Measurements from ENCODE around the gene EPHA5.

DNA sequence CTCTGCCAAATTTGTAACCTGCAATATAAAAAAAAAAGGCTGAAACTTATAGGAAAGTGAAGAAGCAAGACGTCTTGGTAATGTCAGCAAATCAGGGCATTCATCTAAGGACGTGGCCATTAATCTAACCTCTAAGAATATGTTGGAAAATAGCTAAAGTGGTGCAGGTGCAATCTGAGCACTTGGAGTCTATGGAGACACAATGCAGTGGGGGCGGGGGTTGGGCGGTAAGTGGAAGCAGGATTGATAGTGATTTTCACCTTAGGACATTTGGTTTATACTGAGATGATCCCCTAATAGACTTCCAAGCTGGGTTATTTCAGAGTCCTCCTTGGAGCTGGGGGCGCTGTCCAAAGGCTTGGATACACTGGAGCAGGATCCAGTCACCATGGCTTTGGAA lies 283.4 kb downstream of the EPHA5 start:
- TF ChIP-seq, protein P1, sequence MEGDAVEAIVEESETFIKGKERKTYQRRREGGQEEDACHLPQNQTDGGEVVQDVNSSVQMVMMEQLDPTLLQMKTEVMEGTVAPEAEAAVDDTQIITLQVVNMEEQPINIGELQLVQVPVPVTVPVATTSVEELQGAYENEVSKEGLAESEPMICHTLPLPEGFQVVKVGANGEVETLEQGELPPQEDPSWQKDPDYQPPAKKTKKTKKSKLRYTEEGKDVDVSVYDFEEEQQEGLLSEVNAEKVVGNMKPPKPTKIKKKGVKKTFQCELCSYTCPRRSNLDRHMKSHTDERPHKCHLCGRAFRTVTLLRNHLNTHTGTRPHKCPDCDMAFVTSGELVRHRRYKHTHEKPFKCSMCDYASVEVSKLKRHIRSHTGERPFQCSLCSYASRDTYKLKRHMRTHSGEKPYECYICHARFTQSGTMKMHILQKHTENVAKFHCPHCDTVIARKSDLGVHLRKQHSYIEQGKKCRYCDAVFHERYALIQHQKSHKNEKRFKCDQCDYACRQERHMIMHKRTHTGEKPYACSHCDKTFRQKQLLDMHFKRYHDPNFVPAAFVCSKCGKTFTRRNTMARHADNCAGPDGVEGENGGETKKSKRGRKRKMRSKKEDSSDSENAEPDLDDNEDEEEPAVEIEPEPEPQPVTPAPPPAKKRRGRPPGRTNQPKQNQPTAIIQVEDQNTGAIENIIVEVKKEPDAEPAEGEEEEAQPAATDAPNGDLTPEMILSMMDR (IDR thresholded peaks at IDR 0.05) = no peak
- TF ChIP-seq POLR2A (IDR thresholded peaks at IDR 0.05) = no peak
